BE2C (cell line): Measurements from ENCODE around the gene UQCC2.

Experiments used
- DNase-seq: peaks from one replicate; pipeline ENCODE4 v3.0.0-alpha.2; 2020
- H3K27me3 ChIP-seq: fragments of 250-450 bp; sonication (Bioruptor Pico); 2 replicates; pipeline ENCODE4 v1.5.1; 2020; ENCODE audit warnings: mild to moderate bottlenecking
- H3K36me3 ChIP-seq: fragments of 250-450 bp; sonication (Bioruptor Pico); 2 replicates; pipeline ENCODE4 v1.5.1; 2020; ENCODE audit warnings: mild to moderate bottlenecking
- H3K4me1 ChIP-seq: fragments of 250-450 bp; sonication (Bioruptor Pico); 2 replicates; pipeline ENCODE4 v1.5.1; 2020
- H3K4me3 ChIP-seq: 2 replicates; pipeline ENCODE4 v1.5.1; 2011; ENCODE audit warnings: low read depth, low read length
- H3K9me3 ChIP-seq: fragments of 250-450 bp; sonication (Bioruptor Pico); 2 replicates; pipeline ENCODE4 v1.5.1; 2020
- TF ChIP-seq, protein P1 (sequence below): IDR thresholded peaks from 2 replicates; pipeline ENCODE4 v1.5.1; 2012; ENCODE audit warnings: mild to moderate bottlenecking, low read depth, low read length

UQCC2 gene

DNA sequence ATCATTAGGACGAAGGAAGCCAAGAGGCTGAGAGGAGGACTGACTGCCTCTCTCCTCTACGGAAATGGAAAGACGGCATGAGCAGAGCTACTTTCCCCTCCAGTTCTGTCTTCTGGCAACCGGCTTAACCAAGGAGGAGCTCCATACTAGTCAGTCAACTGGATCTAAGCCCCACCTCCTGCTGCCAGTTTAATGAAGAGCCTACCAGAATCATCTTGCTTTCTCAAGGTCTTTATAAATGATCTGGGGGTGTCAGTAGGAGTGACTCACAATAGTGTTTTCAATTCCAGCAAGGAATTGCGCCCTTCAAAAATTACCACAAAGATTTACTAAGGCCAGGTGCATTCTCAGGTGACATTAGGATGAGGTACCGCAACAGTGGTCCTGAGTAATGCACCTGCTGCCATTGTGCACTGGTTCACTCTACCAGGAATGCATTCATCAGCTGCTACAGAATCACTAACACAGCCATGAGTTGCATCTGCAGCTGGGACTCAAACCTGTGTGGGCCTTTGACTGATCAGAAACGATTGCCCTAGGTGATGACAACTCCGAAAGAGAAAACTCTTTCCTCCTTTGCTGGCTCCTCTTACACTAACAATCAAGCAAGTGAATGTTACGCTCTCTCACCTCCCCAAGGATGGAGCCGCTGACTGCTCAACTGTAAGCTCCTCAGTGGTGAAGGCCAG, 2.8 kb downstream of the UQCC2 start:
- Histone ChIP-seq H3K4me3 (no peak overlapping the region), H3K36me3 (peaks cover 22% of the 10 kb centered on the region), H3K9me3 (no peaks in the 10 kb centered on the region), H3K27me3 (no peaks in the 10 kb centered on the region), H3K4me1 (no peaks in the 10 kb centered on the region)
- TF ChIP-seq, protein P1, sequence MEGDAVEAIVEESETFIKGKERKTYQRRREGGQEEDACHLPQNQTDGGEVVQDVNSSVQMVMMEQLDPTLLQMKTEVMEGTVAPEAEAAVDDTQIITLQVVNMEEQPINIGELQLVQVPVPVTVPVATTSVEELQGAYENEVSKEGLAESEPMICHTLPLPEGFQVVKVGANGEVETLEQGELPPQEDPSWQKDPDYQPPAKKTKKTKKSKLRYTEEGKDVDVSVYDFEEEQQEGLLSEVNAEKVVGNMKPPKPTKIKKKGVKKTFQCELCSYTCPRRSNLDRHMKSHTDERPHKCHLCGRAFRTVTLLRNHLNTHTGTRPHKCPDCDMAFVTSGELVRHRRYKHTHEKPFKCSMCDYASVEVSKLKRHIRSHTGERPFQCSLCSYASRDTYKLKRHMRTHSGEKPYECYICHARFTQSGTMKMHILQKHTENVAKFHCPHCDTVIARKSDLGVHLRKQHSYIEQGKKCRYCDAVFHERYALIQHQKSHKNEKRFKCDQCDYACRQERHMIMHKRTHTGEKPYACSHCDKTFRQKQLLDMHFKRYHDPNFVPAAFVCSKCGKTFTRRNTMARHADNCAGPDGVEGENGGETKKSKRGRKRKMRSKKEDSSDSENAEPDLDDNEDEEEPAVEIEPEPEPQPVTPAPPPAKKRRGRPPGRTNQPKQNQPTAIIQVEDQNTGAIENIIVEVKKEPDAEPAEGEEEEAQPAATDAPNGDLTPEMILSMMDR = no peak
- DNase-seq = no peak

DNA sequence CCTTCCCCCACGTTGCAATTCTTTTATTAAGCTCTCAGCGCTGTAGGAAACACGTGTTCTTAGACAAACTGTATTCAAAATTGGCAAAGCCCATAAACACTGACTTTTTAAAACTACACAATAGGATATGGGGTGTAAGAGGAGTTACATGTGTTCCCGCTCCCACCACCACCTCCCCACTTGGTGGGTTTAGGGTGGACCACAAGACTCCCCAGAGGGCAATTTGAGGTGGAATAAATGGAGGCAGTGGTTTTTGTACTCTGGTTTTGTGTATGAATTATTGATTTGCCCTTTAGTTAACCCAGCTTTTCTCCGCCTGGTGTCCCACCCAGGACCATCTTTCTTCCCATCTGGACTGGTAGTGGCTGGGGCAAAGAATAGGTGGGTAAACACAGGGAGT, 3.7 kb downstream of the UQCC2 start:
- DNase-seq = no peak
- H3K9me3 ChIP-seq = no peaks in the 10 kb centered on the region
- no peak overlapping the region for H3K4me3 ChIP-seq
- no peaks in the 10 kb centered on the region for H3K4me1 ChIP-seq
- H3K36me3 ChIP-seq = peaks cover 22% of the 10 kb centered on the region
- TF ChIP-seq, protein P1 = no peak
- H3K27me3 ChIP-seq = no peaks in the 10 kb centered on the region

DNA sequence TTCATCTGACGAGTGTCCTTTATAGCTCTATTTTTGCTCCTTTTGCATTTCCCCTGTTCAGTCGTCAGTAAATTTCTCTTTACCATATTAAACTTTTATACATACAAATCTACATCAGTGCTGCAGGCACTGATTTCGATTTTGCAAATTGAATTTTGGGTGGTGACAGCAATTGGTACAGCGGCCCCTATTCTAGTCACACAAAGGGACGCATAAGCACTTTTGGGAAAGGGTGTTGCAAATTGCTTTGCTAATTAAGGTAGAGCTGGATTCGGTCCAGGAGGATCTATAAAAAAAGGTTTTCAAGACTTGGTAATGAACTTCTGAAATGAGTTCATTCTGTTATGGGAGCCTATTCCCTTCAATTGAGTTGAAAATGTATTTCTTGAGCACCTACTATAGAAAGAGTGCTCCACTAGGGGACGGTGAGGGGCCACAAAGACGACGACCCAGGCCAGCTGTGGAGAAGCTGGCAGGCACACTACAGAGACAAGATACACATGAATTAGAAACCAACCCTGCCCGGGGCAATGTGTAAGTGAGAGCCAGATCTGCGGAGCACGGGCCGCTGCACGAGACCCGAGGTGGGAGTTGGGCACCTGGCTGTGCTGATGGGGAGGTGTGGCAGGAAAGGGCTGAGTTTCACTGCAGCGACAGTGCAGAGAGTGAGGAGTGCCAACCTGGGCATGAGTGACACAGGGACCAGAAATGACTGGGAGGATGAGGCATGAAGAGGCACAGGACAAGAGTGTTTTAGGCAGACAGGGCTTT, 5.4 kb downstream of the UQCC2 start:
- Histone ChIP-seq H3K9me3 (no peaks in the 10 kb centered on the region), H3K4me3 (no peak overlapping the region), H3K4me1 (no peaks in the 10 kb centered on the region), H3K36me3 (peaks cover 22% of the 10 kb centered on the region), H3K27me3 (no peaks in the 10 kb centered on the region)
- peak; percentile 49 for DNase-seq
- TF ChIP-seq, protein P1 = no peak

DNA sequence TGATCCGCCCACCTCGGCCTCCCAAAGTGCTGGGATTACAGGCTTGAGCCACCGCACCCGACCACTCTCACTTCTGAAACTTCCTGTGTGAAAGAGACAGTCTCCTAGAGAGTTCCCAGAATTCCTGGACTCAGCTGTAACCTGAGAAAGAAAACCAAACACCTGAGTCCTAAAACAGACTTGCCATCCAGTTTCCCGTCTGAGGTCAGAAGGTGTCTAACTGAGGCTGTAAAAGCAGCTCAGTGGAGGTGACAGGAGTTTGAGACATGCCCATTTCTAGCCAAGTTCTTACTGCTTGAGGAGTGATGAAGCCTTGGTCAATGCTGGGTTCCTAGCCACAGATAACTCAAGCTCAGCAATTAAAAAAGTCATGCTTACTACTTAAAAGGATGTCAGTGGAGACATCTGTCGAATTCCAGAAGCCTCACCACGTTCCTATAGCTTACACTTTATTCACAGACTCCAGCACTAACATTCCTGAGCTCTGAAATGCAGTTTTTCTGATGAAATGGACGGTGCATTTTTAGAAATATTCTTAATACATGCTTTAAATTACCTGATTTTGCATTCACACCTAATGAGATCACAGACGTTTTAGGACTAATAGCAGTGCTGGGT, 6.1 kb downstream of the UQCC2 start:
- H3K9me3 ChIP-seq = no peaks in the 10 kb centered on the region
- peaks cover 18% of the 10 kb centered on the region for H3K36me3 ChIP-seq
- H3K4me1 ChIP-seq = no peaks in the 10 kb centered on the region
- TF ChIP-seq, protein P1 = no peak
- no peak overlapping the region for H3K4me3 ChIP-seq
- DNase-seq = no peak
- H3K27me3 ChIP-seq = no peaks in the 10 kb centered on the region

DNA sequence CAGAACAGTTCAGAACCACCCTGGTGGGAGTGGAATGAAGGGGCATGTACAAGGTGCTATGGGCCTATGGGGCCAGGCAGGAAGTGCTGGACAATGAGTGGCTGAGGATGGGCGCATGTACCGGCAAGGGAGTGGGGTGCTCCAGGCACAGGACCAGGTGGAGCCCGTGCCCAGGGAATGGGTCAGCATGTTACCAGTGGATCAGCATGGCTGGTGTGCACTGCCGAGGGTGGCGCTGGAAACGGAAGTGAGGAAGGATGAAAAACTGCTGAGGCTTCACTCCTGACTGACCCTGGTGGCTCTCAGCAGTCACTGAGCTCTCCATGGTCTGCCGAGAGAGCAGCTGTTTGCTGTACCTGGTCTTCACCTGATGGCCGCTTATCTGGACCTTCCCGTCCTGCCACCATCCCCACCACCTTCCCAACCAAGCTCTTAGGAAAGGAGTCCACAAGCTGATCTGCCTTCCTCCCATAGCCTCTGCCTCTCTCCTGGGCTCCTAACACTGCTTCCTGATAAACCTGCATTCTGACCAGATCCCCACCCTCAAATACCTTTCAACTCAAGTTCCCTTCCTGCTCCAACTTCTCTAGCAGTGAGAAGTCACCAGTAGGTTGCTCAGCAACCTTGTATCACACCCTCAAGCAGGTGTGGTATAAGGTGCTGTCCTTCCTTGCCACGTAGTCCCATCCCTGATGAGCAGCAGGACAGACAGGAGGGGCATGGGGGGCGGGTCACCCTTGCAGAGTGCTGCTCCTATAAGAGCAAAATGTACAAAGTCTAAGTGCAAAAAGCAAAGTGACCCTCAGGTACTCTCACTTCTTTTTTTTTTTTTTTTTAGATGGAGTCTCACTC, 7.1 kb downstream of the UQCC2 start:
- TF ChIP-seq, protein P1 = no peak
- Histone ChIP-seq H3K36me3 (peaks cover 14% of the 10 kb centered on the region), H3K9me3 (no peaks in the 10 kb centered on the region), H3K27me3 (no peaks in the 10 kb centered on the region), H3K4me3 (no peak overlapping the region), H3K4me1 (0 out of 2 replicates have a peak, but pooled peaks cover 5% of the 10 kb centered on the region)
- no peak for DNase-seq
